ENCODE measurements around the gene CNTN5.

DNA sequence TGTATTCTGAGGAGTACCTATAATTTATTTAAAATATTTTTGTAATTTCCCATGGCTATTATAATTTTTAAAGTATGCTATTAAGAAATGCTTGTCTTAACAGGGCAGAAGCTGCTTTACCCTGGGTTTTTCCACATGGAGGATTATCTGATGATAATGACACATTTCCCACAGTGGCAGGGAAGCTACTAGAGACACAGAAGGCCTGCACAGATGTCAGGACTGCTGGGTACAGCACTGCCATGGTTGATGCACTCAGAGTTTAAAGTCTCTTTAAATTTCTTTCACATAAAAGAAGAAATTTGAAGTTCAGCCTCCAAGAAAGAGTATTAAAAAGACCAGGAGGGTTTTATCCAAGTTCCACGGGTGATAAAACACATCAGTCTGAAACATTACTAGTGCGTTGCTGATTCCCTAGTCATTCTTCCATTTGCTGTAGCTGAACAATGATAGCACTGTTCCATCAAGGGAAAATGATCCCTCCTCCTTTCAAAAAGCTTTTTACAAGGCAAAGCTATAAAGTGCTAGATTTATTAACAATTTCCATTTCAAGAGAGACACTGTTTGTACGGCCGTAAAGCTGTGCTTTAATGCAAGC lies 363.0 kb downstream of the CNTN5 start:
- TF ChIP-seq, protein P1, sequence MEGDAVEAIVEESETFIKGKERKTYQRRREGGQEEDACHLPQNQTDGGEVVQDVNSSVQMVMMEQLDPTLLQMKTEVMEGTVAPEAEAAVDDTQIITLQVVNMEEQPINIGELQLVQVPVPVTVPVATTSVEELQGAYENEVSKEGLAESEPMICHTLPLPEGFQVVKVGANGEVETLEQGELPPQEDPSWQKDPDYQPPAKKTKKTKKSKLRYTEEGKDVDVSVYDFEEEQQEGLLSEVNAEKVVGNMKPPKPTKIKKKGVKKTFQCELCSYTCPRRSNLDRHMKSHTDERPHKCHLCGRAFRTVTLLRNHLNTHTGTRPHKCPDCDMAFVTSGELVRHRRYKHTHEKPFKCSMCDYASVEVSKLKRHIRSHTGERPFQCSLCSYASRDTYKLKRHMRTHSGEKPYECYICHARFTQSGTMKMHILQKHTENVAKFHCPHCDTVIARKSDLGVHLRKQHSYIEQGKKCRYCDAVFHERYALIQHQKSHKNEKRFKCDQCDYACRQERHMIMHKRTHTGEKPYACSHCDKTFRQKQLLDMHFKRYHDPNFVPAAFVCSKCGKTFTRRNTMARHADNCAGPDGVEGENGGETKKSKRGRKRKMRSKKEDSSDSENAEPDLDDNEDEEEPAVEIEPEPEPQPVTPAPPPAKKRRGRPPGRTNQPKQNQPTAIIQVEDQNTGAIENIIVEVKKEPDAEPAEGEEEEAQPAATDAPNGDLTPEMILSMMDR (conservative IDR thresholded peaks at IDR 0.05; ENCODE audit: low read depth, low read length) = no peak
- TF ChIP-seq EZH2phosphoT487 (IDR thresholded peaks at IDR 0.05; ENCODE audit: borderline replicate concordance, low read length) = no peak
- no peak for TF ChIP-seq EZH2 (IDR thresholded peaks at IDR 0.05; ENCODE audit: low read length, unreplicated experiment)
